ENCODE measurements around the gene ADAMTS17.

DNA sequence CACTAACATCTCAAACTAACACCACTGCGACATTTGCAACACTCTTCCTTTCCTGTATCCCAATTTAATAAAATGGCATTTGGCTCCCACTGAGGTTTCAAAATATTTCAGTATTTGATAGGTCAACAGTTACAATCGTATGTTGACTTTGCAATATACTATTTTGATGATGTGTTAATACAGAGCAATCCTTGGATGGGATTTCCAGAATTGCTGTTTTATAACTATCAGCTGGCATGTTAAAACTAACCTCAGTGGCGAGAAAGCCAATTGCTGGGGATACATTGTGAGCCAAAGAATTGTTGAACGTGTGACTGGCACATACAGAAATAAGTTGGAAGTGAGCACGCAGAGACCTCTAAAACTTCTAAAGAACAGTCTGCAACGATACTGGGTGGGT lies 382.4 kb downstream of the ADAMTS17 start:
- no peak for TF ChIP-seq POLR2AphosphoS5 (IDR thresholded peaks at IDR 0.05)
- TF ChIP-seq, protein P1, sequence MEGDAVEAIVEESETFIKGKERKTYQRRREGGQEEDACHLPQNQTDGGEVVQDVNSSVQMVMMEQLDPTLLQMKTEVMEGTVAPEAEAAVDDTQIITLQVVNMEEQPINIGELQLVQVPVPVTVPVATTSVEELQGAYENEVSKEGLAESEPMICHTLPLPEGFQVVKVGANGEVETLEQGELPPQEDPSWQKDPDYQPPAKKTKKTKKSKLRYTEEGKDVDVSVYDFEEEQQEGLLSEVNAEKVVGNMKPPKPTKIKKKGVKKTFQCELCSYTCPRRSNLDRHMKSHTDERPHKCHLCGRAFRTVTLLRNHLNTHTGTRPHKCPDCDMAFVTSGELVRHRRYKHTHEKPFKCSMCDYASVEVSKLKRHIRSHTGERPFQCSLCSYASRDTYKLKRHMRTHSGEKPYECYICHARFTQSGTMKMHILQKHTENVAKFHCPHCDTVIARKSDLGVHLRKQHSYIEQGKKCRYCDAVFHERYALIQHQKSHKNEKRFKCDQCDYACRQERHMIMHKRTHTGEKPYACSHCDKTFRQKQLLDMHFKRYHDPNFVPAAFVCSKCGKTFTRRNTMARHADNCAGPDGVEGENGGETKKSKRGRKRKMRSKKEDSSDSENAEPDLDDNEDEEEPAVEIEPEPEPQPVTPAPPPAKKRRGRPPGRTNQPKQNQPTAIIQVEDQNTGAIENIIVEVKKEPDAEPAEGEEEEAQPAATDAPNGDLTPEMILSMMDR (IDR thresholded peaks at IDR 0.05): no peak
